WTC11 (cell line): ENCODE results near the gene ERH.

Experiments
- ATF2 ChIP-seq: sonication (generic); formaldehyde crosslinking; IDR thresholded peaks from 2 replicates; pipeline ENCODE4 v1.8.1; 2022; ENCODE audit warnings: low read depth, missing genetic modification reagents, borderline replicate concordance
- RELA ChIP-seq: sonication (generic); formaldehyde crosslinking; IDR thresholded peaks from 2 replicates; pipeline ENCODE4 v1.8.1; 2022; ENCODE audit warnings: missing genetic modification reagents, mild to moderate bottlenecking, borderline replicate concordance
- SP1 ChIP-seq: sonication (generic); formaldehyde crosslinking; conservative IDR thresholded peaks from 2 replicates; pipeline ENCODE4 v1.8.1; 2022; ENCODE audit warnings: missing genetic modification reagents
- TCF7 ChIP-seq: sonication (generic); formaldehyde crosslinking; IDR thresholded peaks from 2 replicates; pipeline ENCODE4 v1.8.0; 2022; ENCODE audit warnings: mild to moderate bottlenecking, low read depth, missing genetic modification reagents, moderate library complexity
- TEAD4 ChIP-seq: sonication (generic); formaldehyde crosslinking; IDR thresholded peaks from 2 replicates; pipeline ENCODE4 v1.8.0; 2022; ENCODE audit warnings: mild to moderate bottlenecking, missing genetic modification reagents
- ZBTB21 ChIP-seq: sonication (generic); formaldehyde crosslinking; IDR thresholded peaks from 2 replicates; pipeline ENCODE4 v1.8.1; 2023; ENCODE audit warnings: mild to moderate bottlenecking, missing genetic modification reagents, borderline replicate concordance
- TF ChIP-seq, protein P1 (sequence below): fragments of 200-600 bp; IDR thresholded peaks from 2 replicates; pipeline ENCODE4 v1.8.0; 2022; ENCODE audit warnings: antibody characterized with exemption
- TF ChIP-seq, protein P2 (sequence below): sonication (generic); formaldehyde crosslinking; IDR thresholded peaks from 2 replicates; pipeline ENCODE4 v1.8.0; 2022; ENCODE audit warnings: mild to moderate bottlenecking, missing genetic modification reagents

- TF ChIP-seq SP1 (no peak), ZBTB21 (CRISPR knock-in tag) (no peak), TEAD4 (no peak), TCF7 (no peak), RELA (CRISPR knock-in tag) (no peak), ATF2 (CRISPR knock-in tag) (no peak)
- TF ChIP-seq, protein P1, sequence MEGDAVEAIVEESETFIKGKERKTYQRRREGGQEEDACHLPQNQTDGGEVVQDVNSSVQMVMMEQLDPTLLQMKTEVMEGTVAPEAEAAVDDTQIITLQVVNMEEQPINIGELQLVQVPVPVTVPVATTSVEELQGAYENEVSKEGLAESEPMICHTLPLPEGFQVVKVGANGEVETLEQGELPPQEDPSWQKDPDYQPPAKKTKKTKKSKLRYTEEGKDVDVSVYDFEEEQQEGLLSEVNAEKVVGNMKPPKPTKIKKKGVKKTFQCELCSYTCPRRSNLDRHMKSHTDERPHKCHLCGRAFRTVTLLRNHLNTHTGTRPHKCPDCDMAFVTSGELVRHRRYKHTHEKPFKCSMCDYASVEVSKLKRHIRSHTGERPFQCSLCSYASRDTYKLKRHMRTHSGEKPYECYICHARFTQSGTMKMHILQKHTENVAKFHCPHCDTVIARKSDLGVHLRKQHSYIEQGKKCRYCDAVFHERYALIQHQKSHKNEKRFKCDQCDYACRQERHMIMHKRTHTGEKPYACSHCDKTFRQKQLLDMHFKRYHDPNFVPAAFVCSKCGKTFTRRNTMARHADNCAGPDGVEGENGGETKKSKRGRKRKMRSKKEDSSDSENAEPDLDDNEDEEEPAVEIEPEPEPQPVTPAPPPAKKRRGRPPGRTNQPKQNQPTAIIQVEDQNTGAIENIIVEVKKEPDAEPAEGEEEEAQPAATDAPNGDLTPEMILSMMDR: no peak
- TF ChIP-seq, protein P2, sequence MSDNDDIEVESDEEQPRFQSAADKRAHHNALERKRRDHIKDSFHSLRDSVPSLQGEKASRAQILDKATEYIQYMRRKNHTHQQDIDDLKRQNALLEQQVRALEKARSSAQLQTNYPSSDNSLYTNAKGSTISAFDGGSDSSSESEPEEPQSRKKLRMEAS: no peak
Measured at GRCh38 chr14:69335371-69335771, 62.7 kb downstream of the ERH start.
